OCI-LY1 (cell line): ENCODE data around the gene POLE4.

Experiments used
- CTCF ChIP-seq: fragments of 200-600 bp; sonication (generic), shearing (Covaris generic); IDR thresholded peaks from 2 replicates; pipeline ENCODE4 v1.5.1; 2017; ENCODE audit warnings: mild to moderate bottlenecking, antibody characterized with exemption, low read length, moderate library complexity, mixed read lengths
- EZH2 ChIP-seq: fragments of 200-600 bp; sonication (generic), shearing (Covaris generic); IDR thresholded peaks from 2 replicates; pipeline ENCODE4 v1.8.0; 2017; ENCODE audit warnings: borderline replicate concordance, mixed run types, mild to moderate bottlenecking, antibody characterized with exemption, low read length, moderate library complexity, mixed read lengths

GRCh38 chr2:74944987-74945787, 13.3 kb upstream of the POLE4 start:
- TF ChIP-seq CTCF (no peak), EZH2 (no peak)
